GM21515 (cell line): ENCODE data around the gene LCNL1.

ENCODE experiments used
- ATAC-seq: cut with Tn5 transposase; IDR thresholded peaks from one replicate; pipeline ENCODE4 v1.9.1; 2021; ENCODE audit not compliant: unreplicated experiment

The LCNL1 gene

GRCh38 chr9:137009217-137009616 lies 26.4 kb downstream of the LCNL1 start:
- ATAC-seq = no peak

GRCh38 chr9:137009938-137010732 lies 27.3 kb downstream of the LCNL1 start:
- no peak for ATAC-seq

- no peak for ATAC-seq
These were observed 28.4 kb downstream of the LCNL1 start for GRCh38 chr9:137011156-137011555.

GRCh38 chr9:137011907-137012675 lies 29.3 kb downstream of the LCNL1 start:
- no peak for ATAC-seq

- ATAC-seq = no peak
These were observed 30.1 kb downstream of the LCNL1 start for GRCh38 chr9:137012694-137013570.

- no peak for ATAC-seq
These were observed 30.8 kb downstream of the LCNL1 start for GRCh38 chr9:137013571-137013940.

GRCh38 chr9:137014166-137014565 lies 31.4 kb downstream of the LCNL1 start:
- ATAC-seq = no peak

GRCh38 chr9:137014776-137015539 lies 32.2 kb downstream of the LCNL1 start:
- no peak for ATAC-seq

GRCh38 chr9:137015540-137015930 lies 32.7 kb downstream of the LCNL1 start:
- no peak for ATAC-seq

GRCh38 chr9:137015976-137016375 lies 33.2 kb downstream of the LCNL1 start:
- ATAC-seq = no peak

GRCh38 chr9:137016436-137016835 lies 33.6 kb downstream of the LCNL1 start:
- ATAC-seq = no peak

GRCh38 chr9:137017071-137017470 lies 34.3 kb downstream of the LCNL1 start:
- no peak for ATAC-seq

- no peak for ATAC-seq
These were observed 35.2 kb downstream of the LCNL1 start for GRCh38 chr9:137017791-137018497.

- no peak for ATAC-seq
These were observed 36.2 kb downstream of the LCNL1 start for GRCh38 chr9:137018761-137019559.

- no peak for ATAC-seq
These were observed 37.3 kb downstream of the LCNL1 start for GRCh38 chr9:137019891-137020683.

- no peak for ATAC-seq
These were observed 38.2 kb downstream of the LCNL1 start for GRCh38 chr9:137020771-137021567.

- ATAC-seq = no peak
These were observed 38.8 kb downstream of the LCNL1 start for GRCh38 chr9:137021568-137021978.
